Retinal pigment epithelial cell (primary cell): ENCODE data around the gene SAPCD1.

Experiments
- DNase-seq: peaks from one replicate; pipeline ENCODE4 v3.0.0-alpha.2; 2010; ENCODE audit warnings: low read depth
- H3K4me3 ChIP-seq: 2 replicates; pipeline ENCODE4 v1.5.1; 2011; ENCODE audit warnings: mild to moderate bottlenecking, low read length, control low read depth, moderate library complexity
- TF ChIP-seq, protein P1 (sequence below): conservative IDR thresholded peaks from 2 replicates; pipeline ENCODE4 v1.5.1; 2011; ENCODE audit warnings: low read depth, low read length, control low read depth, inconsistent platforms

SAPCD1 gene

DNA sequence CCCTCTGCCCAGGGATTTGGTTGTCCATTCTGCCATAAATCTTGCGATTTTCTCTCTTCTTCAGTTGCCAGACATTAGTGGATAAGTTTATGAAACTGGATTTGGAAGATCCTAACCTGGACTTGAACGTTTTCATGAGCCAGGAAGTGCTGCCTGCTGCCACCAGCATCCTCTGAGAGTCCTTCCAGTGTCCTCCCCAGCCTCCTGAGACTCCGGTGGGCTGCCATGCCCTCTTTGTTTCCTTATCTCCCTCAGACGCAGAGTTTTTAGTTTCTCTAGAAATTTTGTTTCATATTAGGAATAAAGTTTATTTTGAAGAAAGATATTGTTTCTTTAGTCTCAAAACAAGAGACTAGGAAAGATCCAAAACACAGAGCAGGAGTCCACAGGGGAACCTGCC, at the start of gene SAPCD1:
SAPCD1 (plus strand) TSS at position 301 of the 400 bp plus-strand sequence. CDS start 399 bp downstream, outside the sequence.
- TF ChIP-seq, protein P1, sequence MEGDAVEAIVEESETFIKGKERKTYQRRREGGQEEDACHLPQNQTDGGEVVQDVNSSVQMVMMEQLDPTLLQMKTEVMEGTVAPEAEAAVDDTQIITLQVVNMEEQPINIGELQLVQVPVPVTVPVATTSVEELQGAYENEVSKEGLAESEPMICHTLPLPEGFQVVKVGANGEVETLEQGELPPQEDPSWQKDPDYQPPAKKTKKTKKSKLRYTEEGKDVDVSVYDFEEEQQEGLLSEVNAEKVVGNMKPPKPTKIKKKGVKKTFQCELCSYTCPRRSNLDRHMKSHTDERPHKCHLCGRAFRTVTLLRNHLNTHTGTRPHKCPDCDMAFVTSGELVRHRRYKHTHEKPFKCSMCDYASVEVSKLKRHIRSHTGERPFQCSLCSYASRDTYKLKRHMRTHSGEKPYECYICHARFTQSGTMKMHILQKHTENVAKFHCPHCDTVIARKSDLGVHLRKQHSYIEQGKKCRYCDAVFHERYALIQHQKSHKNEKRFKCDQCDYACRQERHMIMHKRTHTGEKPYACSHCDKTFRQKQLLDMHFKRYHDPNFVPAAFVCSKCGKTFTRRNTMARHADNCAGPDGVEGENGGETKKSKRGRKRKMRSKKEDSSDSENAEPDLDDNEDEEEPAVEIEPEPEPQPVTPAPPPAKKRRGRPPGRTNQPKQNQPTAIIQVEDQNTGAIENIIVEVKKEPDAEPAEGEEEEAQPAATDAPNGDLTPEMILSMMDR, result no peak
- DNase-seq, result no peak
- no peak within 1 kb of the TSS for H3K4me3 ChIP-seq

DNA sequence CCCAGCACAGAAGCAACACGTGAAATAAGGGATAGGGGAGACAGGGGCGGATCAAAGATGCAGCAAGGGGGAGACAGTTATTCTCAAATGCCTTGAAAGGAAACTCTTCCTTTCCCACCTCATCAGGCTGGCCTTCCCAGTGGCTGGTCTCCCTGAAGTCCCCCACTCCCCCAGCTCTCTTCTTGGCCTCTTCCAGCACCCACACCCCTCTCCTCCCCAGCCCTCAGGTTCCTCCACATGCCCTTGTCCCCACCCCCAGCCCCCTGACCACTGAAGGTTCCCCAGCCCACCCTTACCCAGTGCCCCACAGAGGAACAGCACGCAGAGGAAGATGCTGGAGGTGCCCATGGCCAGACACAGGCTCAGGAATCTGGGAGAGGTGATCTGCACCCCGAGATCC, 49.0 kb upstream of the SAPCD1 start:
- TF ChIP-seq, protein P1, result no peak
- no peak for DNase-seq
- no peak overlapping the region for H3K4me3 ChIP-seq

DNA sequence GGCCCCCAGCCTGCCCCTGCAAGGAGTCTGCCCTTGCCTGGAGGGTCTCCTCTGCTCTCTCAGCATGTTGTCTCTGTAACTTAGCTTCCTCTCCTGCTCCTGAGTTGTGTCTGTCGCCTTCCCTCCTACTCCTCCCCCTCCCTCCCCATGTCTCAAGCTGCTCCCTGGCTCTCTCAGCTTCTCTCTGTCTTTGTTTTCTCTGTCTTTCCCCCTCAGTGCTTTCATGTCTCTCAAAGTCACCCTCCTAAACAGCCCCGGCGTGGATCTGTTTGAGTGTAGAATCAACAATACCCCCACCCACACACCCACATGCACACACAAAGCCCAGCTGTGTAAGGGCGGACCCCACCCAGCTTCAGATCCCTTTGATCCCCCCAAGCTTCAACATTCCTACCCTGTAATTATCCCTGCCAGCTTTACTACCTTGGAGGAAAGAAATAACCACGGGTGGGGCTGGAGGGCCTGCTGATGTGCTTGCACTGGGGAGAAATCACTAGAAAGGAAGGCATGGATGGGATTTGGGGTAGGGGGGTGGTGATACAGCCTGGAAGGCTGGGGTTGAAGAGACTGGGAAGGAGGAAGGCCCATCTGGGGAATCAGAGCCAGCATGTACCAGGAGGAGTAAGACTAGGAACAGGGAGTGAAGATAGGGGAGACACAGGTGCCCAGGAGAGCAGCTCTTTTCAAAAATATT, 48.3 kb upstream of the SAPCD1 start:
- no peak overlapping the region for H3K4me3 ChIP-seq
- TF ChIP-seq, protein P1, result no peak
- DNase-seq, result no peak

DNA sequence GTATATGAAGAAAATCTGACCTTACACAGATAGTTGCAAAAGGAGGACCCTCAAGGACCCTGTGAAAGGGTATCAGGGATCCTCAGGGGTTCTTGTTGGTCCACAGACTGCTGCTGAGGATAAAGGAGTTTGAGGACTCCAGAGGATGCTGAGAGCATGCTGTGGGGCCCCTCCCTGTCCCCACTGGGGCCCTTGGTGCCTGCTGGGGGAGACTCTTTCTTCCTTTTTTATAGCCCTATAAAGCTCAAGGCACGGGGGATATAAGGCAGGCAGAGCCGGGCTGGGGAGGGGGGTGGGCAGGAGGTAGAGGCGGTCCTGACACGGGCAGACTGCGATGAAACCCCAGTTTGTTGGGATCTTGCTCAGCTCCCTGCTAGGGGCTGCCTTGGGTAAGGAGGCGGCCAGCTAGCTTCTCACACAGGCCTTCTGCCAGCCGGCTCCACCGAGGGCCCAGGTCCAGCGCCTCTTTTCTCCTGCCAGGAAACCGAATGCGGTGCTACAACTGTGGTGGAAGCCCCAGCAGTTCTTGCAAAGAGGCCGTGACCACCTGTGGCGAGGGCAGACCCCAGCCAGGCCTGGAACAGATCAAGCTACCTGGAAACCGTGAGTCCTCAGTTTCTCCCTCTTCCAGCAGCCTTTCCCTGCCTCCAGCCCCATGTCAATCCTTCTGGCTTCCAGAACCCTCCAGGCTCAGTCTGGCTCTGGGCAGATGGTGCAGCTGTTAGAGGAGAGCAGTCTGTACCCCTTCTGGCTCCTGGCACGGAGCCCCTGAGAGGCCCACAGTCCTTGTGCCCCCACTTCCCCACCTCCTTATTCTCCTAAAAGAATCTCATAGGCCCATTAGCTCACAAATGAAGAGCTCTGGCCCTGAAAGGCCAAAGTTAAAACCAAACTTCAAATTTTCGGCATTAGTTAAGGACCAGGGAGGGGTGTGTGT, 47.2 kb upstream of the SAPCD1 start, which contains the start of gene LY6G6D:
LY6G6D (plus strand) TSS at position 327 of the 937 bp plus-strand sequence; CDS start at position 335, 8 bp downstream.
- DNase-seq, result no peak
- TF ChIP-seq, protein P1, result no peak
- H3K4me3 ChIP-seq, result no peak within 1 kb of the TSS

DNA sequence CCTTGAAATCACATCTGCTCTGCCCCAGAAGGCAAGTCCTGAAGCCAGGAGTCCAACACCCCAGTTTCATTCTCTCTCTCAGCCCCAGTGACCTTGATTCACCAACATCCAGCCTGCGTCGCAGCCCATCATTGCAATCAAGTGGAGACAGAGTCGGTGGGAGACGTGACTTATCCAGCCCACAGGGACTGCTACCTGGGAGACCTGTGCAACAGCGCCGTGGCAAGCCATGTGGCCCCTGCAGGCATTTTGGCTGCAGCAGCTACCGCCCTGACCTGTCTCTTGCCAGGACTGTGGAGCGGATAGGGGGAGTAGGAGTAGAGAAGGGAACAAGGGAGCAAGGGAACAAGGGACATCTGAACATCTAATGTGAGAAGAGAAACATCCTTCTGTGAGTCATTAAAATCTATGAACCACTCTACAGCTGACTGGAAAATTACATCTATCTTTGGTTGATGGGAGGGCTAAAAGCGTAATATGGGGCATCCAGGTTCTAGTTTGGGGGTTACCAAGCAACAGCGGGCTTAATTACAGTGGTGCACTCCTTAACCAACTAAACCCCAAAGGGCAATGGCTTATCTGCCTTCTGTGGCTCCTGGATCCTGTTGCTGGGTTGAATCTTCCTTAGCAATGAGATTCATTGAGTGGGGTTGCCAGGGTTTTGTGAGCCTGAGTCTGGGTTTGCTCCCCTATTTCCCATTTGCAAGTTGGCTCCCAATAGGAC, 44.8 kb upstream of the SAPCD1 start:
- TF ChIP-seq, protein P1, result no peak
- no peak overlapping the region for H3K4me3 ChIP-seq
- DNase-seq, result no peak

DNA sequence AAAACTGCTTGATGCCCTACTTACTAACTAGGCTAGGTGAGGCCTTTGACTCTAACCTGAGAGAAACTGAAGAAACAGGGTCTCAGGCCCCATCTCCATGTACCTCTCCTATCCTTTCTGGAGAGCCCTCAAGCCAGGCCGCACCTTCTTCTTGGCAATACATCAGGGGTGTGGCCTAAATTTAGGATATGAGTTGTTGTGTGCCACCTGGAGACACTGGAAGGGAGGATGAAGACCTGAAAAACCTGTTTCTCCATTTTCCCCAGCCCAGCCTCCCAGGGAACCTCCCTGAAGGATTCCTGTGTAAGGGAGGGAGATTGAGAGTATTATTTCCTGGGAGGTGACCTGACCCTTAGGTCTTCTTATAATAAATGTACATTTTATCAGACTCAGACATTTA, 44.2 kb upstream of the SAPCD1 start:
- H3K4me3 ChIP-seq, result no peak overlapping the region
- TF ChIP-seq, protein P1, result no peak
- no peak for DNase-seq
